ENCODE data around the gene KRTAP4-8. TPM values are rescaled to one million over a fixed set of nuclear protein-coding genes. Genes with fewer than 3 reads are reported as not detected.

KRTAP4-8 gene
- total RNA-seq, 1 experiment from 2014 or later: not detected

GRCh38 chr17:41076788-41077187 lies 21.2 kb downstream of the KRTAP4-8 start:
- Mint-ChIP-seq H3K27me3 (ENCODE audit: low read depth) (no peaks in the 10 kb centered on the region; the same call in 1 of the 2 replicates), H3K36me3 (no peaks in the 10 kb centered on the region), H3K4me1 (no peaks in the 10 kb centered on the region; the same call in 1 of the 2 replicates), H3K27ac (no peak overlapping the region), H3K4me3 (no peak overlapping the region), H3K9me3 (peaks cover 22% of the 10 kb centered on the region)
- TF ChIP-seq, protein P1, sequence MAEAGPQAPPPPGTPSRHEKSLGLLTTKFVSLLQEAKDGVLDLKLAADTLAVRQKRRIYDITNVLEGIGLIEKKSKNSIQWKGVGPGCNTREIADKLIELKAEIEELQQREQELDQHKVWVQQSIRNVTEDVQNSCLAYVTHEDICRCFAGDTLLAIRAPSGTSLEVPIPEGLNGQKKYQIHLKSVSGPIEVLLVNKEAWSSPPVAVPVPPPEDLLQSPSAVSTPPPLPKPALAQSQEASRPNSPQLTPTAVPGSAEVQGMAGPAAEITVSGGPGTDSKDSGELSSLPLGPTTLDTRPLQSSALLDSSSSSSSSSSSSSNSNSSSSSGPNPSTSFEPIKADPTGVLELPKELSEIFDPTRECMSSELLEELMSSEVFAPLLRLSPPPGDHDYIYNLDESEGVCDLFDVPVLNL (CRISPR knock-in tag; IDR thresholded peaks at IDR 0.05; ENCODE audit: borderline replicate concordance, low read depth): no peak
- TF ChIP-seq, protein P2, sequence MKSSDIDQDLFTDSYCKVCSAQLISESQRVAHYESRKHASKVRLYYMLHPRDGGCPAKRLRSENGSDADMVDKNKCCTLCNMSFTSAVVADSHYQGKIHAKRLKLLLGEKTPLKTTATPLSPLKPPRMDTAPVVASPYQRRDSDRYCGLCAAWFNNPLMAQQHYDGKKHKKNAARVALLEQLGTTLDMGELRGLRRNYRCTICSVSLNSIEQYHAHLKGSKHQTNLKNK (CRISPR knock-in tag; IDR thresholded peaks at IDR 0.05): no peak
- TF ChIP-seq HMGXB4 (CRISPR knock-in tag; IDR thresholded peaks at IDR 0.05) (no peak), ELF4 (CRISPR knock-in tag; IDR thresholded peaks at IDR 0.05; ENCODE audit: low read depth) (no peak), NR3C1 (CRISPR knock-in tag; conservative IDR thresholded peaks at IDR 0.05; ENCODE audit: low read depth) (no peak), ATF6 (CRISPR knock-in tag; IDR thresholded peaks at IDR 0.05) (no peak), FOXJ3 (CRISPR knock-in tag; IDR thresholded peaks at IDR 0.05; ENCODE audit: borderline replicate concordance) (no peak), ZSCAN18 (CRISPR knock-in tag; IDR thresholded peaks at IDR 0.05) (no peak), TP53 (CRISPR knock-in tag; IDR thresholded peaks at IDR 0.05) (no peak), MAX (CRISPR knock-in tag; IDR thresholded peaks at IDR 0.05) (no peak), IRF2 (CRISPR knock-in tag; IDR thresholded peaks at IDR 0.05; ENCODE audit: borderline replicate concordance, low read depth) (no peak), CREM (CRISPR knock-in tag; IDR thresholded peaks at IDR 0.05) (no peak), FOXP1 (CRISPR knock-in tag; IDR thresholded peaks at IDR 0.05; ENCODE audit: borderline replicate concordance) (no peak)
- ATAC-seq (no peak), DNase-seq (ENCODE audit: low spot score) (no peak)
- ChIA-PET POLR2A (no interaction called here), CTCF (no interaction called here)

DNA sequence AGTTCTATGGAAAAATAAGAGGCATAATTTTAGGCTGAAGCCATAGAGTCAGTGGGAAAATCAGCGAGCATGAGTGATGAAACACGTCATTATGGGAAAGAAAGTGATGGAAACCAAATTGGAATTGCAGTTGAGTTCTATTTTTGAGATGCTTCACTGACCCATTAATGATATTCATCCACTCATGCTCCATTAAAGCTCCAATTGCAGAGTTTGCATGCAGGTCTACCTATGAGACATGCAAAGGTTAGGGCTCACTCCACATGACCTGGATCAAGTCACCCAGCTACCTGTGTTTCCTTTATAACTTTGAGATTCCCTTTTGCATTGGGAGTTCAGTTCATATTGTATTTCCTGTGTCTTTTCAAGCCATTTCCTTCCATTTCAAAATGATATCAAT lies 24.3 kb downstream of the KRTAP4-8 start:
- ATAC-seq: no peak
- Mint-ChIP-seq H3K36me3 (no peaks in the 10 kb centered on the region), H3K27ac (no peak overlapping the region), H3K27me3 (ENCODE audit: low read depth) (no peaks in the 10 kb centered on the region; the same call in 1 of the 2 replicates), H3K4me1 (no peaks in the 10 kb centered on the region; the same call in 1 of the 2 replicates), H3K9me3 (peaks cover 16% of the 10 kb centered on the region), H3K4me3 (no peak overlapping the region)
- CTCF ChIA-PET: no interaction called here
- DNase-seq (ENCODE audit: low spot score): no peak
- POLR2A ChIA-PET: no interaction called here
- no peak for TF ChIP-seq ZSCAN18 (CRISPR knock-in tag; IDR thresholded peaks at IDR 0.05)
- TF ChIP-seq ZNF416 (CRISPR knock-in tag; IDR thresholded peaks at IDR 0.05): no peak
- TF ChIP-seq RELA (CRISPR knock-in tag; IDR thresholded peaks at IDR 0.05; ENCODE audit: borderline replicate concordance): no peak
- TF ChIP-seq ERG (CRISPR knock-in tag; IDR thresholded peaks at IDR 0.05): no peak
- TF ChIP-seq ZNF423 (CRISPR knock-in tag; IDR thresholded peaks at IDR 0.05): no peak
- no peak for TF ChIP-seq MYBL2 (CRISPR knock-in tag; IDR thresholded peaks at IDR 0.05)
